Activated CD4-positive, alpha-beta T cell treated with anti-CD3 and anti-CD28 coated beads for 1 hour (primary cell): ENCODE measurements around the gene SDK2.

Experiments
- DNase-seq: peaks from one replicate; pipeline ENCODE4 v3.0.0-alpha.2; 2020

Gene SDK2

GRCh38 chr17:73528679-73529078, 115.6 kb downstream of the SDK2 start:
- DNase-seq = no peak

- DNase-seq = no peak
Measured at GRCh38 chr17:73526952-73527351, 117.3 kb downstream of the SDK2 start.

DNA sequence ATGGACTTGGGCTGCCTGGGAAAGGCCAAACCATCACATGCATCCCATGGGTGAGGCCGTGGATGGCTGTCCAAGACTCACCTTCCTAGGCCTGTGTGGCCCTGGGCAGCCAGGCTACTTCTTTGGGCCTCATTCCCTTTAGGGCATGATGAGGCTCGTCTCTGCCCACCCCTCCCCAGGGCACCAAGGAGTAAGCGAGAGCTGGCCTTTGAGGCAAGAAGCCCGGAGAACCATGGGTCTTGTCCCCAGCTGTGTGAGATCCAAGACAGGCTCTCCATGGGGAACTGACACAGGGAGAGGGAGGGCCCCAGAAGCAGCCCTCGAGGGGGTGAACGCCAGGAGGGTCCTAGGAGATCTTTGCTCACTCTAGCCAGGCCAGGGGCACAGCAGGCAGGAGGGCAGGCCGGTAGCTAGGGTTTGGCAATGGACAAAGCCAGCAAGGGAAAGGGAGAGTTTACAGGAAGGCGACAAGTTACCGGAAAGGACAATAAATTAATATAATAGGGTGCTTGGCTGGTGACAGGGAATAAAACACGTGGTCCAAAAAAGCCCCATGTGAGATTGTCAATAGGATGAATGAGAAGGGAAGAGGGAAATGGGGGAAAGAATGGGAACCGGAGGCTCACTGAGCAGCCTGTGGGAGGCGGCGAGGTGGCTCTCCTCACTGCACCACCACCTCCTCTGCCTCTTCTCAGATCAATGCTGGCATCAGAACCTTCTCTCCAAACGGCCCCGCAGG, 119.1 kb downstream of the SDK2 start:
- DNase-seq = no peak

- DNase-seq = no peak
Measured at GRCh38 chr17:73522696-73523095, 121.5 kb downstream of the SDK2 start.

DNA sequence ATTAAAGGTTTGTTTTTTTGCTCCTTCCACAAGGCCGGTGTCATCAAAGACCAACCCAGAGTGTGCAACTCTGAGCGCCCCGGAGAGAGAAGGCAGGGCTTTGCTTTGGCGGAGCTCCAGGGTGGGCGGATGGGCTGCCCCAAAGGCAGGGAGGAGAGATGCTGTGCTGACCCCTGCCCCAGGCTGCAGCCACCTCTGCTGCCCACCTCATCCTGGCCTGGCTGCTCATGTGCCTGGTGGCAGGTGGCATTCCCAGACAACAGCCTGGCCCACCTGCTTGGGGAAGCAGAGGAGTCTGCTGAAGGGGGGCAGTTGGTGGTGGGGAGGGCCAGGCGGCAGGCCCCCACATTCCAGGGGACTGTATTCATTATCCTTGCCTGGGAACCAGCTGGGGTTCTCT, 122.1 kb downstream of the SDK2 start:
- DNase-seq = no peak

- DNase-seq = no peak
Measured at GRCh38 chr17:73521376-73521775, 122.9 kb downstream of the SDK2 start.

- no peak for DNase-seq
Measured at GRCh38 chr17:73520369-73520761, 123.9 kb downstream of the SDK2 start.

DNA sequence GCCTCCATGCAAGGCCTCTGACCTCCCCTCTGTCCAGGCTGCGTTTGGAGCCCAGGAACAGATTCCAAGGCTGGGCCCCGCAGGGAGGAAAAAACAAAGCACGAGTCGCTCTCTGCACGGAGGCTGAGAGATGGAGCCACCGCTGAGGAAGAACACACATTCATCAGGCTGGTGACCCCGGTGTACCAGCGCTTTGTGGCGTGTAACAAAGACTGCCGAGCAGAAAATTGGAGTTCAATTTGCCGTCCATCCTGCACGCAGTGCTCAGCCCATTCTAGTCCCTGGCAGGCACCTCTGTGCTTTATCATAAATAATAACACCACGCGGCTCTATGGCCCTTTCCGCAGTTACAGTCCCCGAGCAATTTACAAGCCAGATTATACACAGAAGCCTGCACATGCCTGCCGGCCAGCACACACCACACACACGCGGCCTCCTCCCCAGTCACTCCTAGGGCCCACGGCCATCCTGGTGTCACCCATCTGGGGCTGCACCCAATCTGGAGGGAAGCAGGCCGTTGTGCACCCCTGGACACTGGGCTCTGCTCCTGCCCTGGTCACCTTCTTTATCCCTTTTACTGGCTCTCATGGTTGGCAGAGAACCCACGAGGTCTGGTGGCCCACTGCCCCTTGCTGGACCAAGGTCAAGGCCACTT, 124.4 kb downstream of the SDK2 start:
- DNase-seq = no peak

DNA sequence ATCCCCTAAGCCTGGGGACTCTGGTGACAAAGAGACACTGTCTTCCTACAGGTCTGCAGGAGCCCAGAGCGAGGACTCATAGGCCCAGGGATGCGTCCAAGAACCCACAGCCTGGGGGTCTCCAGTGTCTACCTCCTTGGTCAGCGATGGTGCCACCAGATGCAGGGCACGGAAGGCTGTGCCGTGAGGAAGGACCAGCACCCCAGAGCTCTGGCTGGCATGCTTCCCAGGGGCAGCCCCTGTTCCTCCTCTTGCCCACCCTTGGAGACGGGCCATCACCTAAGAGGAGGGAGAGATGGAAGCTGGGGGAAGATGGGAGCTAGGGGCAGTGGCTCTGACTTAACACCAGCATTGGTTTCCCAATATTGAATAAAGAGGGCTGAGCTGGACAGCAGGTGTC, 125.2 kb downstream of the SDK2 start:
- no peak for DNase-seq

DNA sequence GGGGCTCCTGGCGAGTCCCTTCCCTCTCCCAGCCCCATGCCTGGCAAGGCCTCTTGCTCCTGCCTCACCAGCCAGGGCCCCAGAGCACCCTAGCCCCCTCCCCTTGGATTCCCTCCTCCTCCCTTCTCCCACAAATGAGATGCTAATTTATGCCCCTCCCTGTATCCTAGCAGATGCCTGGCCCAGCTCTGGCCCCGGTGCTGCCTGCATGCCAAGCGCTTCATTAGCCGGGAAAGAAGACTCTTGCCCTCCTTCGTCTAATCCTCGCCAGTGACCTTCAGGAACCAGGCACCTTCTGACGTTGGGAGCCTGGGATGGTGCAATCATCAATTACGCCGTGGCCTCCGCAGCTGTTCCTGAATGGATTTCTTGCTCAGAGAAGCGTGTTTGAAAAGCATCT, 127.8 kb downstream of the SDK2 start:
- no peak for DNase-seq

- no peak for DNase-seq
Measured at GRCh38 chr17:73514146-73514863, 129.9 kb downstream of the SDK2 start.

- DNase-seq = no peak
Measured at GRCh38 chr17:73513426-73513825, 130.8 kb downstream of the SDK2 start.

GRCh38 chr17:73511719-73512115, 132.5 kb downstream of the SDK2 start:
- no peak for DNase-seq

- DNase-seq = no peak
Measured at GRCh38 chr17:73510981-73511718, 133.1 kb downstream of the SDK2 start.

DNA sequence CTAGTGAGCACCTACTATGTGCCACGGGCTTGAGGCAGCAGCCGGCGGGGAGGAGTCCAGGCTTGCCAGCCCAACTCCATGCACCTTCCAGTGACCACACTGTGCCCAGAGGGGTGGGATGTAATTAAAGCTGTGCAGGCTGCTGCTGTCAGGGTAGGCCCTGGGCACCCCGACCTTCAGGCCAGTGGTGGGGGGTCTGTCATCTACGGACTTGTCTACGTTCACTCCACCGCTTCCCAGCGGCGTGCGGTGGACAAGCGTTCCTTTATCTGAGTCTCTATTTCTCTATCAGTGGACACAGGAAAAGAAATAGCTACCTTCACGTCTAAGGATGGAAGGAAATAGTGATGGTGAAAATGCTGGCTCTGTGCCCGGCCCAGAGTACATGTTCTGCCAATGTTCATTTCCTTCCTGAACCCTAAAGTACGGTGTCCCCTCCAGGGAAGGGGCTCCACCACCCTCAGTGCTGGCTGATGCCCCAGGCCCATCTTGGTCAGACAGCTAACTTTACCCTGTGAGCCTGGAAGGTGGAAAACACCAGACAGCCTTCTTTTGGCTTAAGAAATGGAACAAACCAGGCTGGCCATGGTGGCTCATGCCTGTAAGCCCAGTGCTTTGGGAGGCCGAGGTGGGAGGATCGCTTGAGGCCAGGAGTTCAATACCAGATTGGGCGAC, 135.2 kb downstream of the SDK2 start:
- DNase-seq = no peak

DNA sequence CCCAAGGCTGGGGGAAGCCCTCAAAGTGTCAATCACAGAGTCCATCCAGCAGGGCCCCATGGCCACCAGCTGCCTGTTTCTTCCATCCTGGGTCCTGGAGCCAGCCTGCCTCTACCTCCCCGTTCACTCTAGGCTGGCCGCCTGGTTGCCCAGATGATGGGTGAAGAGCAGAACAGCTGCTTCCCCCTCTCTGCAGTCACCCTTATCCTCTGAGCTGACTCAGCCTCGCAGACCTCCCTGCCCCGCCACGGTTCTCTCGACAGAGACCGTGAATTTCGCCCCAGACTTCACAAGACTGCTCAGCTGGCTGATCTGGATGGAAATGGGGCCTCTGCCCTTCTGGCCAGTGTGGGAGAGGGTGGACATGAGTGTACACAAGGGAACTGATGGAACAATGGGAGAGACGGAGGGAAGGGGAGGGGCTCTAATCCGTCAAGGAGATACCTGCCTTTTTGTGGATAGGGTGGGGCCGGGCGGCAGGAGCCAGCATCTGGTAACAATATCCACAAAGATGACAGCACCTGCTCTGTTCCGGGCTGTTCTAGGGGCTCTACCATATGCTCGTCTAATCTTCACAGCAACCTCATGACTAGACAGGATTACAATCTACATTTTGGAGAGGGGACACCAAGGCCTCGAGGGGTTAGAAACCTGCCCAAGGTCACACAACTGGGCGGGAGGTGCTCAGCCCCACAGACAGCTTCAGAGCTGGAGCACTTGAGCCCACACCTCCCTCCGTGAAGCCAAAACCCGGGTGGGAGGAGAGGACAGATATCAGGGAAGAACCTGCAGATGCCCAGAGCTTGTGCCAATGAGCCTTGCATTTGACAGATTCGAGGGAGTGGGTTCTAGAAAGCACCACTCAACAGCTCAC, 136.0 kb downstream of the SDK2 start:
- DNase-seq = no peak

DNA sequence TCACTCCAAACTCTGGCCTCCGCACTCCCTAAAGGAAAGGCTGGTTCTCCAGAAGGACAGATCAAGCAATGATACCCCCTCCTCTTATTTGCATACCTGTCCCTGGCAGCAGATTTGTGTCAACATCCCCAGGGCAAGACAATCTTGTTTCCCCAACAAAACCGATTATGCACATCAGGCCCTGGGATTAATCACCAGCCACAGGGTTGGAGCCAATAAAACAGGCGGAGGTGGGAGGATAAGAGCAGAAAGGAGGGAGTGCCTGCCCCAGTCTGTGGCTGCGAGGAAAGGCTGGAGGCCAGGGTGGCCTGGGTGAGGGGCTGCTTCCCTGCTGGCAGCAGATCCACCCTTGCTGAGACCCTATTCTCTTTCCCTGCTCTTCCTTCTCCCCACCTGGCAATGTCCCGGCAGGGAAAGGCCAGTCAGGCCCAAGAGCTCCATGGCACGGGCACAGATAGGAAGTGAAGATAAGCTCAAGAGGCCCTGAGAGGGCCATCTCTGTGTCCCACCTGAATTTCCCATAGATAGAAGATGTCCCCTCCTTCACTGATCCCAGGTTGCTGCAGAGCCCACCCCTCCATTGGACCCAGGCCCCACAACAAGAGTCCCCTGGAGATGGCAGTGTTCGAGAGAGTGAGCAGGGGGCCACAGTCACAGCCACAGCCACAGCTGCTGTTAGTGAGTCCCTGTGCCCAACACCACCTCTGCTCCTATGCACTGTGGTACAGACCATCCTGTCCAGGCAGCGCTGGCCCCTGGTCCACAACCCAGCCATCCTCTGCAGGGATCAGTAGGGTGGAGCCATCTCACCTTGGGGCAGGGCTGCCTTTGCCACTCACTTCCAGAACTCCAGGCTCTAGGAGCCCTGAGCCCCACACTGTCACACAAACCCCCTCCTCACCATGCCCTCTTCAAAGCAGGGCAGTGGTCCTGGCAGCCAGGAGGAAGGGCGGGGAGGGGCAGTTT, 137.5 kb downstream of the SDK2 start:
- no peak for DNase-seq

DNA sequence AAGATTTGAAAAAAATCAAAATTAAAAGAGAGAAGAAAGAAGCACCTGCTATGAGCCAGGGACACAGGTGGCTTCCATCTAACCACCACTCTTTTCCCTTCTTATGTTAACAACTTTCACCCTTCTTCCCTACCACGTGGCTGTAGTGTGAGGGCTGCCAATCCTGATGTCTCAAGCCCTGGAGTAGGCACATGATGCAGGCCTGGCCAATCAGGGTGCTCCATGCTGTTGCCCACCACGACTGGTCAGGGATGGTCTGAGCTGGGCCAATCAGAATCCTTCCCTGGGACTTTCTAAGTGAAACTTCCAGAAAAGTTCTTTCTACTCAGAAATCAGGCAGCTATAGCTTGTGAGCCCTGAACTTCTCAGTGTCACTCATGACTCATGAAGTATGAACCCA, 140.7 kb downstream of the SDK2 start:
- DNase-seq = no peak

GRCh38 chr17:73500414-73500999, 143.7 kb downstream of the SDK2 start:
- DNase-seq = no peak

DNA sequence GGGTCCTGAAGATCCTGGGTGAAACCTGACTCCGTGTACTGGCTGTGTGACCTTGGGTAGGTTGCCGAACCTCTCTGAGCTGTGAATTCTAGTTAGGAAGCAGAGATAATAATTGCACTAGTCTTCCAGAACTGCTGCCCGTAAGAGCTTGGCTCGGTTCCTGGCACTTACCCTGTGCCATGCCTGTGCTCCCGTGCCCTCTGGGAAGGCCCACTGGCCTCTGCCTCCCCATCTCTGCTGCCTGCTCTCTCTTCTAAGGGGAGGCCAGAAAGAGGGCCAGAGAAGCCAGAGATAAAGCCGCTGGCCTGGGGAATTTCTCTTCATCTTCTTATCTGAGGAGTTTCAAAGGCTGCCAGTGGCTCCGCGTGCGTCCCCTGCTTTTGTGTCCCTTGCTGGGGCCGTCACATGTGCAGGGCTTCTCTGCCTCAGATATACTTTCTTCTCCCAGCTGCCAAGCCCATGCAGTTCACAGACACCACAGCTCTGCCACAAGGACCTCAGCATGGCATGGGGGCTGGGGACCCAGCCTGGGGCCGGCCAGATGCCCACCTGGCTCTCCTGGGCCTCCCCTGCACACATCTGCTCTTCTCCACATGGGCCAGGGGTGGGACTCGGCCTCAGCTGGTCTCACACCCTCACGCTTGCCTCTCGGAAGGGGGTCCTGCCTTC, 145.2 kb downstream of the SDK2 start:
- DNase-seq = no peak
